HepG2 (cell line): ENCODE data around the gene LMCD1. TPM values are rescaled to one million over a fixed set of nuclear protein-coding genes. Genes with fewer than 3 reads are reported as not detected.

ENCODE experiments used
- ATAC-seq: fragments of 200-7000 bp; cut with Tn5 transposase; 3 replicates; pipeline ENCODE4 v1.9.1; 2020; ENCODE audit warnings: mild to moderate bottlenecking, moderate library complexity
- BruUV-seq: library from RNA; stranded (reverse); fragments of 400-500 nt; replicated peaks from 2 replicates; lab custom pipeline; 2021; lab: Mats Ljungman, UMichigan
- CTCF ChIA-PET: fragments of 300-600 bp; formaldehyde crosslinking; extraction: SDS; loops from one replicate; lab custom pipeline; 2021; ENCODE audit warnings: low total read pairs, inconsistent platforms, low intra/inter-chr PET ratio; lab: Yijun Ruan, JAX
- POLR2A ChIA-PET: fragments of 350-600 bp; sonication (Branson Sonifier 250); formaldehyde crosslinking; loops from one replicate; lab custom pipeline; 2020; ENCODE audit warnings: antibody characterized with exemption, inconsistent platforms; lab: Yijun Ruan, JAX
- DNase-seq: peaks from one replicate; pipeline ENCODE4 v3.0.0-alpha.2; 2015; ENCODE audit warnings: low spot score
- FAIRE-seq: peaks from 3 replicates; lab custom pipeline; 2011; peaks lifted over from hg19 to GRCh38; lab: Jason Lieb, UNC
- H2AFZ ChIP-seq: one replicate; pipeline ENCODE4 v1.6.1; 2011; ENCODE audit warnings: low read length, inconsistent platforms
- H3K27ac ChIP-seq: fragments of 300-600 bp; 3 replicates; pipeline ENCODE4 v1.8.0; 2011; ENCODE audit warnings: mixed run types, mild to moderate bottlenecking, mixed read lengths, low read length, inconsistent platforms; ENCODE audit not compliant: insufficient read depth; ENCODE audit errors: extremely low read length
- H3K27me3 ChIP-seq, 2 experiments: fragments of 200-600 bp in 1 of 2; 2 replicates in 1 of 2; 3 replicates in 1 of 2; pipeline versions ENCODE4 v1.6.0 to v1.8.0; 2011; ENCODE audit warnings: low read length in 2 of 2, mild to moderate bottlenecking in 2 of 2, moderate library complexity in 2 of 2, inconsistent platforms in 1 of 2; ENCODE audit not compliant: insufficient read depth in 2 of 2, control insufficient read depth in 1 of 2
- H3K36me3 ChIP-seq, 2 experiments: fragments of 200-600 bp in 1 of 2; replicated peaks in 1 of 2; 2 replicates in 1 of 2; 3 replicates in 1 of 2; pipeline versions ENCODE4 v1.5.1 to v1.8.0; 2011; ENCODE audit warnings: low read length in 2 of 2, inconsistent platforms in 1 of 2; ENCODE audit not compliant: insufficient read depth in 2 of 2, control insufficient read depth in 1 of 2
- H3K4me1 ChIP-seq: 2 replicates; pipeline ENCODE4 v1.5.1; 2012; ENCODE audit warnings: low read length, inconsistent platforms; ENCODE audit not compliant: insufficient read depth
- H3K4me2 ChIP-seq: 2 replicates; pipeline ENCODE4 v1.6.0; 2011; ENCODE audit warnings: low read depth, low read length, inconsistent platforms
- H3K4me3 ChIP-seq, 3 experiments: fragments of 200-600 bp in 1 of 3; sonication (generic), shearing (Covaris generic) in 1 of 3; replicated peaks in 1 of 3; 2 replicates each; pipeline ENCODE4 v1.5.1; 2011 to 2016; ENCODE audit warnings: low read length in 3 of 3, inconsistent platforms in 2 of 3, low read depth in 2 of 3, mild to moderate bottlenecking in 2 of 3, control low read depth in 1 of 3, mixed read lengths in 1 of 3; ENCODE audit not compliant: insufficient read depth in 1 of 3
- H3K79me2 ChIP-seq: one replicate; pipeline ENCODE4 v1.6.1; 2011; ENCODE audit warnings: low read length, inconsistent platforms; ENCODE audit not compliant: insufficient read depth
- H3K9ac ChIP-seq: 2 replicates; pipeline ENCODE4 v1.6.0; 2011; ENCODE audit warnings: mild to moderate bottlenecking, low read depth, low read length, inconsistent platforms; ENCODE audit not compliant: insufficient read depth
- H3K9me3 ChIP-seq: 2 replicates; pipeline ENCODE4 v1.5.1; 2012; ENCODE audit warnings: mild to moderate bottlenecking, low read length
- H4K20me1 ChIP-seq: 2 replicates; pipeline ENCODE4 v1.6.0; 2011; ENCODE audit warnings: inconsistent platforms, mild to moderate bottlenecking, low read length, moderate library complexity; ENCODE audit not compliant: insufficient read depth
- AGO2 ChIP-seq: fragments of 200-400 bp; formaldehyde crosslinking; optimal IDR thresholded peaks from 2 replicates; pipeline ENCODE3; 2017; ENCODE audit warnings: mild to moderate bottlenecking, low read depth, low read length, moderate library complexity
- ATF2 ChIP-seq: sonication (generic); formaldehyde crosslinking; IDR thresholded peaks from 2 replicates; pipeline ENCODE4 v1.4.0; 2020; ENCODE audit warnings: missing genetic modification reagents
- BORCS8-MEF2B ChIP-seq: sonication (generic); formaldehyde crosslinking; IDR thresholded peaks from 2 replicates; pipeline ENCODE4 v1.8.0; 2022; ENCODE audit warnings: mild to moderate bottlenecking, missing genetic modification reagents
- FOXK2 ChIP-seq: fragments of 450-650 bp; IDR thresholded peaks from 2 replicates; pipeline ENCODE4 v1.6.1; 2016
- HNRNPUL1 ChIP-seq: fragments of 200-400 bp; formaldehyde crosslinking; IDR thresholded peaks from 2 replicates; pipeline ENCODE4 v1.6.1; 2017; ENCODE audit warnings: low read depth, mild to moderate bottlenecking, low read length, moderate library complexity
- KDM5A ChIP-seq: fragments of 200-600 bp; sonication (generic); IDR thresholded peaks from 2 replicates; pipeline ENCODE4 v1.7.0; 2018; ENCODE audit warnings: antibody characterized with exemption, mild to moderate bottlenecking, low read length, borderline replicate concordance
- MAF1 ChIP-seq: sonication (generic); formaldehyde crosslinking; IDR thresholded peaks from 2 replicates; pipeline ENCODE4 v1.5.0; 2020; ENCODE audit warnings: missing genetic modification reagents, borderline replicate concordance
- MLX ChIP-seq: IDR thresholded peaks from 2 replicates; pipeline ENCODE4 v1.6.1; 2016
- NAIF1 ChIP-seq: sonication (generic); formaldehyde crosslinking; IDR thresholded peaks from 2 replicates; pipeline ENCODE4 v1.5.0; 2020; ENCODE audit warnings: mild to moderate bottlenecking, missing genetic modification reagents, borderline replicate concordance
- NFKB2 ChIP-seq: sonication (generic); formaldehyde crosslinking; IDR thresholded peaks from 2 replicates; pipeline ENCODE4 v1.4.0; 2020; ENCODE audit warnings: missing genetic modification reagents, borderline replicate concordance
- PREB ChIP-seq: sonication (generic); formaldehyde crosslinking; IDR thresholded peaks from 2 replicates; pipeline ENCODE4 v1.4.0; 2020; ENCODE audit warnings: missing genetic modification reagents
- SETDB1 ChIP-seq: sonication (generic); formaldehyde crosslinking; IDR thresholded peaks from 2 replicates; pipeline ENCODE4 v1.5.1; 2020; ENCODE audit warnings: missing genetic modification reagents, mild to moderate bottlenecking, borderline replicate concordance
- ZMAT3 ChIP-seq: sonication (generic); formaldehyde crosslinking; conservative IDR thresholded peaks from 2 replicates; pipeline ENCODE4 v1.7.0; 2021; ENCODE audit warnings: missing genetic modification reagents
- ZNF382 ChIP-seq: sonication (generic); formaldehyde crosslinking; IDR thresholded peaks from 2 replicates; pipeline ENCODE4 v1.5.0; 2020; ENCODE audit warnings: missing genetic modification reagents, mild to moderate bottlenecking, borderline replicate concordance
- WGBS: methylation state at CpG from one replicate; pipeline ENCODE4 v1.1.6; 2017; ENCODE audit warnings: low lambda C conversion rate; 5-methylcytosine and 5-hydroxymethylcytosine counted together
- in situ Hi-C: cut with HindIII; loops from 2 replicates; pipeline ENCODE4 v1.10.0; 2017; ENCODE audit warnings: low pct_unique_long_range_greater_than_20kb; ENCODE audit not compliant: extremely low pct_ligation_motif_present
- intact Hi-C: fragments of 100-400 bp; cut with micrococcal nuclease; formaldehyde crosslinking; loops from one replicate; pipeline ENCODE4 v1.10.0; 2022; ENCODE audit not compliant: unreplicated experiment
- polyA plus RNA-seq, 8 experiments: library from polyadenylated mRNA; depleted of rRNA in 3 of 8; stranded (reverse) in 7 of 8; unstranded in 1 of 8; fragments of >200 nt; fragmentation: Illumina TruSeq in 4 of 8; extraction: Trizol in 4 of 8; gene quantifications; 2 replicates each; pipeline versions ENCODE4 v1.2.1 to v1.2.3, GENCODE V29; 2011 to 2016; ENCODE audit warnings: low read depth in 4 of 8, missing spikeins in 1 of 8, mixed read lengths in 1 of 8; ENCODE audit not compliant: insufficient read depth in 1 of 8
- total RNA-seq, 5 experiments: library from RNA; depleted of rRNA; stranded (reverse); fragments of >200 nt; fragmentation: Illumina TruSeq; extraction: Trizol; gene quantifications; 2 replicates each; pipeline ENCODE4 v1.2.3, GENCODE V29; 2016; ENCODE audit warnings: low read depth in 1 of 5
- TF ChIP-seq, protein P1 (sequence below): sonication (generic); formaldehyde crosslinking; IDR thresholded peaks from 2 replicates; pipeline ENCODE4 v1.5.1; 2020; ENCODE audit warnings: missing genetic modification reagents, mild to moderate bottlenecking, borderline replicate concordance

Gene LMCD1
- total and polyA plus RNA-seq, 2 of the 13 experiments (the other 11 are each of a cell fraction or from before 2014, with no cell fraction given), result 6.2 to 7.1 TPM

- Histone ChIP-seq H3K36me3 (no peaks in the 10 kb centered on the region), H3K4me3 (no peak overlapping the region), H2AFZ (no peak overlapping the region), H4K20me1 (no peaks in the 10 kb centered on the region), H3K9ac (no peak overlapping the region), H3K4me1 (no peaks in the 10 kb centered on the region; the same call in 1 of the 2 replicates), H3K9me3 (no peaks in the 10 kb centered on the region), H3K79me2 (no peaks in the 10 kb centered on the region), H3K27ac (no peak overlapping the region), H3K4me2 (no peak overlapping the region), H3K27me3 (no peaks in the 10 kb centered on the region)
- no peak for DNase-seq
- no peak for TF ChIP-seq ZNF382 (CRISPR knock-in tag)
- TF ChIP-seq SETDB1 (CRISPR knock-in tag), result no peak
- no peak for TF ChIP-seq BORCS8-MEF2B (CRISPR knock-in tag)
- no peak for TF ChIP-seq FOXK2
- no peak for TF ChIP-seq NAIF1
- intact Hi-C loops (loop anchor here (10.0 kb wide), 1 partner anchor 104 kb away; the partner anchor contains the start of gene LMCD1), in situ Hi-C loops (loop anchor here (10.0 kb wide), 1 partner anchor 284 kb away; no protein-coding TSS in a partner anchor)
- BruUV-seq, result no TSS peak
- no peak for FAIRE-seq
- ATAC-seq, result no peak
- 68% methylated on average over 9 of the region's 10 CpGs for WGBS
- ChIA-PET CTCF (no interaction called here), POLR2A (no interaction called here)
These were observed 107.3 kb downstream of the LMCD1 start for GRCh38 chr3:8608791-8609467.

DNA sequence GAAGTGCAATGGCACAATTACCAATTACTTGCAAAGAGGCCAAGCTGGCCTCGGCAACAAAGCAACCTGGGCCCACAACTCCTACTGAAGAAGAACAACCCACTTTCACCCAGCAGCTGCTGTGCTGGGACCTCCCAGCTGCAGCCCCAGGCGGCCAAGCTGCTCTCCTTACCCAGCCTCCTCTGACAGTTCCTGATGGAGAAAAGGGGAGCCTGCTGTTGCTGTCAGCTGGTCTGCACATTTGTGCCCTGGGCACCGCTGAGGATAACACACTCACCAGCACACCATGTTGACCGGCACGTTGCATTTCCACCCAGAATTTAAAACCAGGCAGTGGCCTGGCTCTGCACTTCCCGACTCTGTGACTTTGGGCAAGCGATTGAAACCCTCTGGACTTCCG, 109.3 kb downstream of the LMCD1 start:
- no peak for FAIRE-seq
- 89% methylated on average over 8 of the region's 8 CpGs for WGBS
- TF ChIP-seq MLX (CRISPR knock-in tag) (no peak), KDM5A (no peak), ATF2 (CRISPR knock-in tag) (no peak), PREB (CRISPR knock-in tag) (no peak), ZMAT3 (CRISPR knock-in tag) (no peak), MAF1 (CRISPR knock-in tag) (no peak), HNRNPUL1 (no peak), AGO2 (no peak), NFKB2 (CRISPR knock-in tag) (no peak)
- TF ChIP-seq, protein P1, sequence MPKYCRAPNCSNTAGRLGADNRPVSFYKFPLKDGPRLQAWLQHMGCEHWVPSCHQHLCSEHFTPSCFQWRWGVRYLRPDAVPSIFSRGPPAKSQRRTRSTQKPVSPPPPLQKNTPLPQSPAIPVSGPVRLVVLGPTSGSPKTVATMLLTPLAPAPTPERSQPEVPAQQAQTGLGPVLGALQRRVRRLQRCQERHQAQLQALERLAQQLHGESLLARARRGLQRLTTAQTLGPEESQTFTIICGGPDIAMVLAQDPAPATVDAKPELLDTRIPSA (CRISPR knock-in tag), result no peak

More for the DNA sequence above, 109.3 kb downstream of the LMCD1 start:
- H3K4me1 ChIP-seq, result no peaks in the 10 kb centered on the region; the same call in 1 of the 2 replicates
- H3K27ac ChIP-seq, result no peak overlapping the region
- POLR2A ChIA-PET, result no interaction called here
- CTCF ChIA-PET, result no interaction called here
- no peak overlapping the region for H2AFZ ChIP-seq
- DNase-seq (no peak), ATAC-seq (no peak)
- H3K79me2 ChIP-seq, result no peaks in the 10 kb centered on the region
- H3K4me2 ChIP-seq, result no peak overlapping the region
- no peaks in the 10 kb centered on the region for H4K20me1 ChIP-seq
- H3K27me3 ChIP-seq, result no peaks in the 10 kb centered on the region
- intact Hi-C loops (no loop called here), in situ Hi-C loops (no loop called here)
- no peak overlapping the region for H3K4me3 ChIP-seq
- H3K9ac ChIP-seq, result no peak overlapping the region
- H3K9me3 ChIP-seq, result no peaks in the 10 kb centered on the region
- H3K36me3 ChIP-seq, result no peaks in the 10 kb centered on the region
- BruUV-seq, result no TSS peak
